Measurements from ENCODE around the gene CADM1. TPM values are rescaled to one million over a fixed set of nuclear protein-coding genes. Genes with fewer than 3 reads are reported as not detected.

The CADM1 gene
- total and polyA plus RNA-seq, 10 of the 15 experiments (the other 5 are each of a cell fraction or from before 2014, with no cell fraction given) = 0.03 to 0.48 (median 0.15) TPM; not detected in 3

DNA sequence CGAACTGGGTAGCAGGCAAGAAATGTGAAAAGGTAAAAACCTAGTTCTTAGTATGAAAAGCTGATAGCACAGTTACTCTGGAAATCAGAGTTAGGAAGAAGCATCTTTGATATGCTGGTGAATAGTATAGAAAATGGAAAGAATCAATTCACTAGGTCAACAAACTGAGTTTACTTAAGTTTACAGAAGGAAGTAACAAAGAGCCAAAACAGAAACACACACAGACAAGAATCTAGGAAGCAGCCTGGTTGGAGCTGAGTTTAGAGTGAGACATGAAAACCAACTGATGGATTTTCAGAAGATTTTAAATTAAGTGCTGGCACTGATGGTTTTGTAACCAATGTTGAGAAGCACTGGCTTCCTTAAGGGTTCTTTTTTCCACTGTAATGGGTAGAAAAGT lies 296.3 kb downstream of the CADM1 start (continued):
- TF ChIP-seq, protein P1, sequence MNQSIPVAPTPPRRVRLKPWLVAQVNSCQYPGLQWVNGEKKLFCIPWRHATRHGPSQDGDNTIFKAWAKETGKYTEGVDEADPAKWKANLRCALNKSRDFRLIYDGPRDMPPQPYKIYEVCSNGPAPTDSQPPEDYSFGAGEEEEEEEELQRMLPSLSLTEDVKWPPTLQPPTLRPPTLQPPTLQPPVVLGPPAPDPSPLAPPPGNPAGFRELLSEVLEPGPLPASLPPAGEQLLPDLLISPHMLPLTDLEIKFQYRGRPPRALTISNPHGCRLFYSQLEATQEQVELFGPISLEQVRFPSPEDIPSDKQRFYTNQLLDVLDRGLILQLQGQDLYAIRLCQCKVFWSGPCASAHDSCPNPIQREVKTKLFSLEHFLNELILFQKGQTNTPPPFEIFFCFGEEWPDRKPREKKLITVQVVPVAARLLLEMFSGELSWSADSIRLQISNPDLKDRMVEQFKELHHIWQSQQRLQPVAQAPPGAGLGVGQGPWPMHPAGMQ (IDR thresholded peaks at IDR 0.05; ENCODE audit: borderline replicate concordance) = no peak
- no peak for TF ChIP-seq SUPT20H (IDR thresholded peaks at IDR 0.05; ENCODE audit: borderline replicate concordance, control insufficient read depth, low read depth, low read length)
- TF ChIP-seq, protein P2, sequence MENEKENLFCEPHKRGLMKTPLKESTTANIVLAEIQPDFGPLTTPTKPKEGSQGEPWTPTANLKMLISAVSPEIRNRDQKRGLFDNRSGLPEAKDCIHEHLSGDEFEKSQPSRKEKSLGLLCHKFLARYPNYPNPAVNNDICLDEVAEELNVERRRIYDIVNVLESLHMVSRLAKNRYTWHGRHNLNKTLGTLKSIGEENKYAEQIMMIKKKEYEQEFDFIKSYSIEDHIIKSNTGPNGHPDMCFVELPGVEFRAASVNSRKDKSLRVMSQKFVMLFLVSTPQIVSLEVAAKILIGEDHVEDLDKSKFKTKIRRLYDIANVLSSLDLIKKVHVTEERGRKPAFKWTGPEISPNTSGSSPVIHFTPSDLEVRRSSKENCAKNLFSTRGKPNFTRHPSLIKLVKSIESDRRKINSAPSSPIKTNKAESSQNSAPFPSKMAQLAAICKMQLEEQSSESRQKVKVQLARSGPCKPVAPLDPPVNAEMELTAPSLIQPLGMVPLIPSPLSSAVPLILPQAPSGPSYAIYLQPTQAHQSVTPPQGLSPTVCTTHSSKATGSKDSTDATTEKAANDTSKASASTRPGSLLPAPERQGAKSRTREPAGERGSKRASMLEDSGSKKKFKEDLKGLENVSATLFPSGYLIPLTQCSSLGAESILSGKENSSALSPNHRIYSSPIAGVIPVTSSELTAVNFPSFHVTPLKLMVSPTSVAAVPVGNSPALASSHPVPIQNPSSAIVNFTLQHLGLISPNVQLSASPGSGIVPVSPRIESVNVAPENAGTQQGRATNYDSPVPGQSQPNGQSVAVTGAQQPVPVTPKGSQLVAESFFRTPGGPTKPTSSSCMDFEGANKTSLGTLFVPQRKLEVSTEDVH (IDR thresholded peaks at IDR 0.05; ENCODE audit: low read depth, partially characterized antibody) = no peak
- no peak for TF ChIP-seq TCF3 (IDR thresholded peaks at IDR 0.05; ENCODE audit: borderline replicate concordance, insufficient read depth, low read depth, low read length)

DNA sequence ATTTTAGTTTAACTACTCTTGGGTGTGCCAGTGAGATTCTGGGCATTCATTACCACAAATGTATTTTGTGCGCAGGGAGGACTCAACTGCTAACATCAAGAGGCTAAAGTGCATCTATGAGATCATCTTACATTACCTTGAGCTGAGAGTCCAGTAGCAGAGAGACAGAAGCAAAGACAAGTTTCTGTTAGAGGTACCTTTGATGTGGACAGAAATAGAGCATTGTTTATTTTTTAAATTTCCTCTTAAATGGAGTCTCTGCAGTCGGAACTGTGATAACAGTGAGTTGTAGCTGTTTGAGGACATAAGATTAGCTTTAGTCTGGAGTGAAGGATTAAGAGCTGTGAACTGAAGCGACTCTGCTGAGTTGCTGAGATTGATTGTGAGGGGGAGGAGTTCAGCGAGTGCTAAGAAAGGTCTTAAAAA lies 297.0 kb downstream of the CADM1 start:
- POLR2A ChIA-PET = no interaction called here
- Histone ChIP-seq H3K27me3 (replicated peaks in 1 of 2; ENCODE audit: control insufficient read depth in 2 of 2, insufficient read depth in 2 of 2, low read length in 1 of 2) (peaks cover 0 to 2% of the 10 kb centered on the region in 2 experiments; a peak in 1 of 4 replicates), H3K9ac (ENCODE audit: control insufficient read depth, insufficient read depth, low read length) (no peak overlapping the region), H3K4me2 (ENCODE audit: control insufficient read depth, insufficient read depth) (no peak overlapping the region), H4K20me1 (ENCODE audit: control insufficient read depth, insufficient read depth) (no peaks in the 10 kb centered on the region), H3K4me1 (ENCODE audit: control insufficient read depth, insufficient read depth, low read length) (no peaks in the 10 kb centered on the region), H3K36me3 (ENCODE audit: control insufficient read depth in 2 of 2, insufficient read depth in 2 of 2, low read length in 1 of 2) (no peaks in the 10 kb centered on the region), H3K9me3 (replicated peaks; ENCODE audit: control insufficient read depth, insufficient read depth, low read length) (no peaks in the 10 kb centered on the region), H3K79me2 (ENCODE audit: control insufficient read depth, insufficient read depth, low read length) (no peaks in the 10 kb centered on the region), H3K4me3 (no peak overlapping the region), H2AFZ (ENCODE audit: control insufficient read depth, low read depth, low read length) (no peak overlapping the region), H3K27ac (ENCODE audit: control insufficient read depth, insufficient read depth) (no peak overlapping the region)
- TF ChIP-seq ZNF622 (IDR thresholded peaks at IDR 0.05) (no peak), HDAC6 (IDR thresholded peaks at IDR 0.05; ENCODE audit: unreplicated experiment) (no peak), YBX1 (IDR thresholded peaks at IDR 0.05) (no peak), TCF3 (IDR thresholded peaks at IDR 0.05; ENCODE audit: borderline replicate concordance, insufficient read depth, low read depth, low read length) (no peak), STAT3 (IDR thresholded peaks at IDR 0.05; ENCODE audit: low read depth, low read length) (no peak)
- RAD21 ChIA-PET (ENCODE audit: unreplicated experiment) = no interaction called here
- FAIRE-seq (no peak), DNase-seq (ENCODE audit: low read depth, low spot score) (no peak), ATAC-seq (no peak)
- SMC1A ChIA-PET (ENCODE audit: uncharacterized antibody, unreplicated experiment) = interaction anchor here (0.7 to 1.0 kb wide), 2 partner anchors 11 to 41 kb away, joined by 3 read pairs; no protein-coding TSS in a partner anchor
- intact Hi-C loops (cut with micrococcal nuclease; ENCODE audit: unreplicated experiment) = no loop called here
- in situ Hi-C loops (cut with MboI) = no loop called here
- CTCF ChIA-PET = no interaction called here
- BruUV-seq (replicated peaks) = no TSS peak
- 56% methylated on average over 4 of the region's 4 CpGs for WGBS (ENCODE audit: insufficient coverage, insufficient replicate concordance, low lambda C conversion rate, missing lambda C conversion rate)
